Right atrium auricular region (tissue), 2 donors: ENCODE results near the gene SPP1. TPM values are rescaled to one million over a fixed set of nuclear protein-coding genes. Genes with fewer than 3 reads are reported as not detected.

Experiments
- DNase-seq: peaks from one replicate; pipeline ENCODE4 v3.0.0-alpha.2; 2019; ENCODE audit warnings: low spot score
- H3K27ac ChIP-seq, 2 donors: fragments of 200-600 bp; sonication (generic); 1 replicate in 1 of 2; 2 replicates in 1 of 2; pipeline ENCODE4 v1.5.1; 2016 to 2019
- H3K27me3 ChIP-seq, 2 donors: fragments of 200-600 bp; sonication (generic); one replicate each; pipeline versions ENCODE4 v1.5.1 to v1.6.0; 2017 to 2019
- H3K36me3 ChIP-seq: fragments of 200-600 bp; sonication (generic); one replicate; pipeline ENCODE4 v1.5.1; 2016
- H3K4me1 ChIP-seq, 2 donors: fragments of 200-600 bp; sonication (generic); one replicate each; pipeline versions ENCODE4 v1.5.1 to v1.6.0; 2017 to 2019
- H3K4me3 ChIP-seq, 2 donors: fragments of 200-600 bp; sonication (generic); 1 replicate in 1 of 2; 2 replicates in 1 of 2; pipeline ENCODE4 v1.5.1; 2017 to 2019; ENCODE audit warnings: mild to moderate bottlenecking in 1 of 2, moderate library complexity in 1 of 2
- H3K9me3 ChIP-seq, 2 donors: fragments of 200-600 bp; sonication (generic); one replicate each; pipeline ENCODE4 v1.5.1; 2019
- total RNA-seq, 2 donors: library from RNA; depleted of rRNA; stranded (reverse); fragments of >200 nt; gene quantifications; one replicate each; pipeline ENCODE4 v1.1.0, GENCODE V29; 2016
- TF ChIP-seq, protein P1 (sequence below), 2 donors: fragments of 200-600 bp; sonication (generic); IDR thresholded peaks; one replicate each; pipeline ENCODE4 v1.5.1; 2019; ENCODE audit warnings: antibody characterized with exemption in 2 of 2

SPP1 gene
- total RNA-seq, 2 donors from 2014 or later = 15.0 to 41.3 TPM

DNA sequence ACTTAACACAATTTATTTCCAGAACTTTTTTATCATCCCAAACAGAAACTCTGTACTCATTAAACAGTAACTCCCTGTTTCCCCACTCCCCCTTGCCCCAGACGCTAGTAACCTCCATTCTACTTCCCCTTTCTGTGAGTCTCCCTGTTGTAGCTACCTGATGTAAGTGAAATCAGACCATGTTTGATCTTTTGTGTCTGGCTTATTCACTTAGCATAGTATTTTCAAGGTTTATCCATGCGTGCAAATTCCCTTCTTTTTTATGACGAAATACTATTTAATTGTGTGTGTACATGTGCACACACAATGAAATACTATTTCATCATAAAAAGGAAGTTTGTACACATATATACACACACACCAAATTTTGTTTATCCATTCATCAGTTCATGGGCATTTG lies 37.1 kb downstream of the SPP1 start:
- no peaks in the 10 kb centered on the region for H3K9me3 ChIP-seq
- no peak overlapping the region for H3K4me3 ChIP-seq
- no peaks in the 10 kb centered on the region for H3K27me3 ChIP-seq
- DNase-seq = no peak
- no peak overlapping the region for H3K27ac ChIP-seq
- TF ChIP-seq, protein P1, sequence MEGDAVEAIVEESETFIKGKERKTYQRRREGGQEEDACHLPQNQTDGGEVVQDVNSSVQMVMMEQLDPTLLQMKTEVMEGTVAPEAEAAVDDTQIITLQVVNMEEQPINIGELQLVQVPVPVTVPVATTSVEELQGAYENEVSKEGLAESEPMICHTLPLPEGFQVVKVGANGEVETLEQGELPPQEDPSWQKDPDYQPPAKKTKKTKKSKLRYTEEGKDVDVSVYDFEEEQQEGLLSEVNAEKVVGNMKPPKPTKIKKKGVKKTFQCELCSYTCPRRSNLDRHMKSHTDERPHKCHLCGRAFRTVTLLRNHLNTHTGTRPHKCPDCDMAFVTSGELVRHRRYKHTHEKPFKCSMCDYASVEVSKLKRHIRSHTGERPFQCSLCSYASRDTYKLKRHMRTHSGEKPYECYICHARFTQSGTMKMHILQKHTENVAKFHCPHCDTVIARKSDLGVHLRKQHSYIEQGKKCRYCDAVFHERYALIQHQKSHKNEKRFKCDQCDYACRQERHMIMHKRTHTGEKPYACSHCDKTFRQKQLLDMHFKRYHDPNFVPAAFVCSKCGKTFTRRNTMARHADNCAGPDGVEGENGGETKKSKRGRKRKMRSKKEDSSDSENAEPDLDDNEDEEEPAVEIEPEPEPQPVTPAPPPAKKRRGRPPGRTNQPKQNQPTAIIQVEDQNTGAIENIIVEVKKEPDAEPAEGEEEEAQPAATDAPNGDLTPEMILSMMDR (IDR thresholded peaks at IDR 0.05) = no peak
- peaks cover 0 to 62% of the 10 kb centered on the region in 2 donors for H3K4me1 ChIP-seq
- no peaks in the 10 kb centered on the region for H3K36me3 ChIP-seq

DNA sequence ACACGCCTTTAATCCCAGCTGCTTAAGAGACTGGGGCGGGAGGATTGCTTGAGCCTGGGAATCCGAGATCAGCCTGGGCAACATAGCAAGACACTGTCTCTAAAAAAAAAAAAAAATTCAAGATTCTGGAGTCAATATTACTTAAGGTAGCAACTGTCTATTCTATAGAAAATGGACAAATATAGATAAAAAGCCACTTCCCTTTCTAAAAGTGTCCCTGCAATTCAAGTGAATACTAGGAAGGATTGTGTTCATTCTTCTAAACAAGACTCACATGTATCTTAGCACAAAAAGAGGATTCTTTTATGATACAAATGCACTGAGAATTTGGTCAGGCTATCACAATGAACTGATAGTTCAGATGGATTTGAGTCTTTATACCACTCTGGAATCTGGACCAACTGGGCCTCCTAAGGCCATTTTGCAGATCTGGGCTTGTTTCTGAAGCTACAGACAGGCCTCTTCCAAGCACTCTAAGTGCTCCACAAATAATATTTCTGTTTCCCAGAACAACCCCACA lies 38.9 kb downstream of the SPP1 start:
- Histone ChIP-seq H3K36me3 (no peaks in the 10 kb centered on the region), H3K4me1 (peaks cover 0 to 69% of the 10 kb centered on the region in 2 donors), H3K27ac (no peak overlapping the region)

DNA sequence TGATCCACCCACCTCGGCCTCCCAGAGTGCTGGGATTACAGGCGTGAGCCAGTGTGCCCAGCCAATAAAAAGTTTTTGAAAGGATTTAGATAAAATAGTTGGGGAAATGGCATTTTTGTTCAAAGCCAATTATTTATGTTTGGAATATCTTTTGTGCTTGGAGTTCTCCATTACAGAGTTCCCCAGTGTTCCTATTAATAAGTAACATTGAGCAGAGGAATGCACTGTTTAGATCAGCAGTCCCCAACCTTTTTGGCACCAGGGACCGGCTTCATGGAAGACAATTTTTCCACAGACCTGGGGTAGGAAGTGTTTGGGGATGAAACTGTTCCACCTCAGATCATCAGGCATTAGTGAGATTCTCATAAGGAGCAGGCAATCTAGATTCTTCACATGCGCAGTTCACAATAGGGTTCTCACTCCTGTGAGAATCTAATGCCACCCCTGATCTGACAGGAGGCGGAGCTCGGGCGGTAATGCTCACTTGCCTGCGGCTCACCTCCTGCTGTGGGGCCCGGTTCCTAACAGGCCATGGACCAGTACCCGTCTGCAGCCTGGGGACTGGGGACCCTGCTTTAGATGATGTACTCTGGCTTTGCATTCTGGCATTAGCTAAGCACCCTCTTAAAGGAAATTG lies 40.3 kb downstream of the SPP1 start:
- no peaks in the 10 kb centered on the region for H3K9me3 ChIP-seq
- no peaks in the 10 kb centered on the region for H3K27me3 ChIP-seq
- H3K27ac ChIP-seq = peak overlapping the region; percentile 81 to 86
- no peak for DNase-seq
- peaks cover 6% of the 10 kb centered on the region for H3K36me3 ChIP-seq
- H3K4me3 ChIP-seq = no peak overlapping the region
- peaks cover 0 to 60% of the 10 kb centered on the region in 2 donors for H3K4me1 ChIP-seq
- TF ChIP-seq, protein P1 (IDR thresholded peaks at IDR 0.05) = no peak

More for the DNA sequence above, 38.9 kb downstream of the SPP1 start:
- H3K9me3 ChIP-seq = no peaks in the 10 kb centered on the region
- no peak for DNase-seq
- TF ChIP-seq, protein P1 (IDR thresholded peaks at IDR 0.05) = no peak
- H3K4me3 ChIP-seq = no peak overlapping the region
- no peaks in the 10 kb centered on the region for H3K27me3 ChIP-seq

DNA sequence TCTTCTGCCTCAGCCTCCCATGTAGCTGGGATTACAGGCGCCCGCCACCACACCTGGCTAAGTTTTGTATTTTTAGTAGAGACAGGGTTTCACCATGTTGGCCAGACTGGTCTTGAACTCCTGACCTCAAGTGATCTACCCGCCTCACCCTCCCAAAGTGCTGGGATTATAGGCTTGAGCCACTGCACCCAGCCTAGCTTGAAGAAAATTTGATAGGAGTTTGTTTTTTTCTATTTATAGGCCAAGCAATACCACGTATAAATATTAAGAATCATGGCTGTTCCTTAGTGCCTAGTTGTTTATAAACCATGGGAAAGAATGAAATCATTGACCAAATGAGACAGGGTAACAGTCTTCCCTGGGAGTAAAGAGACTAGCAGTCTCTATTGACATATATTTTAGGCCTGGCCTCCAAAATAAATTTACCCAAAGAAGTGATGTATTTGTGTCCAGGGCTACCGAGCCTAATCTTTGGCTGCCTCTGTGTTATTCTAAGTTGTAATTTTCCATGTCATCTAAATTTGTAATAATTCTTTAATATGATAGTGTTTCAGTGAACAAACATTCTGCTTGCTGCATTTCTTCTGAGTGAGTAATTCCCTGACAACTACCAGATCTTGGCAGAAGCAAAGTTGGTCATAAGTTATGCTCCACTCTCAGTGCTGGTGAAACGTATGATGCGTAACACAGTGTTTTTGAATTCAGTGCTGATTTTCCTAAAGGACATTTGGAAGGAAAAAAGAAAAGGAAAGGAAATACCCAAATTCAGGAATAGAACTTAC lies 42.2 kb downstream of the SPP1 start:
- no peaks in the 10 kb centered on the region for H3K27me3 ChIP-seq
- H3K9me3 ChIP-seq = no peaks in the 10 kb centered on the region
- peaks cover 9% of the 10 kb centered on the region for H3K36me3 ChIP-seq
- TF ChIP-seq, protein P1 (IDR thresholded peaks at IDR 0.05) = no peak
- no peak for DNase-seq
- no peak overlapping the region for H3K4me3 ChIP-seq
- peak overlapping the region; percentile 81 to 86 for H3K27ac ChIP-seq
- H3K4me1 ChIP-seq = peaks cover 0 to 53% of the 10 kb centered on the region in 2 donors

DNA sequence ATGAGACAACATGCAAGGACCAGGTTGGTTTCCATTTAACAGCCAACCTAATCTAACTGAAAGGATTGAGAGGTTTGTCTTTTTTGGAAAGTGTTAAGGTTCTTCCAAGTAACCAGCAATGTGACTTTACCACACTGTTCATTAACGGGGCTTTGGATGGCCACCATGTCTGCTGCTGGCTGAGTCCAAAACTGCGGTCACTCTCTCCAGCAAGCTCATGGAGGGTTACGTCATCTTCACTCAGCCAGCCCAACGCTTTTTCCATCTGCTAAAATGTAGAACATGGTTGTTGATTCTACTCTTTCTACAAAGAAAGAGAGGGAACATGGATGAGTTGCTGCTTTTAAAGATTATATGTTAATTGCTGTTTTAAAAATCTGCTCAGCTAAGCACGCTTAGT lies 43.0 kb downstream of the SPP1 start:
- Histone ChIP-seq H3K27ac (peak overlapping the region; percentile 80 to 86), H3K9me3 (no peaks in the 10 kb centered on the region), H3K4me1 (peaks cover 0 to 48% of the 10 kb centered on the region in 2 donors), H3K36me3 (peaks cover 9% of the 10 kb centered on the region), H3K27me3 (no peaks in the 10 kb centered on the region), H3K4me3 (no peak overlapping the region)
- TF ChIP-seq, protein P1 (IDR thresholded peaks at IDR 0.05) = no peak
- DNase-seq = peak; percentile 75
